CD4-positive, alpha-beta T cell treated with Interleukin-2 at 100 ng/mL for 4 hours (primary cell): ENCODE results near the gene TSHZ1.
"Not testable (repeated sequence)": the region's sequence is repeated elsewhere in the genome, so short reads cannot be mapped to it uniquely, and the experiment has no call there.

ENCODE experiments used
- DNase-seq: peaks from one replicate; pipeline ENCODE4 v3.0.0-alpha.2; 2020; ENCODE audit warnings: low spot score

Gene TSHZ1

DNA sequence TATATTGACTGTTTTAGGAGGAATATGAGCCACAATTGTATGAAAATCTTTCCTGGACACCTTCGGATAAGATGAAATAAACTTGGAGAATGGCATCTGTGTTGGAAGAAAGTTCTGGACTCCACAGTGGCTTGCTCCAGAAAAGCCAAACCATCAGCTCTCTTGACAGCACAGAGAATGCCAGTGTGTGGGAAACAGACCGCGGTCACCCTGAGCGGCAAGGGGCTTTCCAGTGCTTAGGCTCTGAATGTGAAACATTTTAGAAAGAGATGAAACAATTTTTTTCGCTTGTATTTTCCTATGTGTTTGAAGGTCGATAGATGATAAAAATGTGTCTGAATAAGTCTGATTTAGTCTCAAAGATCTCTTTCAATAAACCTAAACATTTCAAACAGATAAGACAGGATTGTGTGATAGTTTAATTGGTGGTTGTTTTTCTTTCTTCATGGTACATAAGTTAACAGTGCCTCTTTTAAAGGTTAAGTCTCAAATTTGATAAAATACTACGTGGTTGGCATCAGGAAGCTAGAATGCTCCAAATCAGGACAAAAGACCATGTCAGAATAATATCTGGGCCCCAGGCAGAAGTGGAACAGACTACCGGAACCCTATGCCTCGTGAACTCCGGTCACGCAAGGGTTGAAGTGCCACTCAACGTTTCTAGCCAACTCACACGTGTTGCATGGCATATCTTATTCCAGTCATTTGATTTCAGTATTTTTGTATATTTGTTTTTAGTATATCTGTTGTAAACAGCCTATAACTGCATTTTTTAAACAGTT, 30.6 kb upstream of the TSHZ1 start:
- no peak for DNase-seq

DNA sequence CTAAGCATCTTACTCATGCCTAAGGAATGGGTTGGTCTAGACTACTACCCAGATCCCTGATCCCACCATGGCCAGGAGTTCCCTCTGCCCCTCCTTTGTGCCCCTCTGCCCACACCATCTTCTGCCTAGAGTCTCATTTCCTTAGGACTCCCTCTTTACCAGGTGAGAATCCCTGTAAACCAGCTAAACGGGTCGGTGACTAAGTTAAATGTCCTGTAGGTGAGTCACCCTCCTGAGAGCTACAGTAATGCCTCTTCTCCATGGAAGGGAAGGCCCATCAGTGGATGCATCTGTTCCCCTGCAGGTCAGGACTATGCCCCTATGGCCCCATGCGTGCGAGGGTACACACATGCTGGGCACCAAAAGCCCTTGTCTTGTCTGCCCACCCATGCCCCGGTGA, 27.1 kb upstream of the TSHZ1 start:
- DNase-seq, result no peak

DNA sequence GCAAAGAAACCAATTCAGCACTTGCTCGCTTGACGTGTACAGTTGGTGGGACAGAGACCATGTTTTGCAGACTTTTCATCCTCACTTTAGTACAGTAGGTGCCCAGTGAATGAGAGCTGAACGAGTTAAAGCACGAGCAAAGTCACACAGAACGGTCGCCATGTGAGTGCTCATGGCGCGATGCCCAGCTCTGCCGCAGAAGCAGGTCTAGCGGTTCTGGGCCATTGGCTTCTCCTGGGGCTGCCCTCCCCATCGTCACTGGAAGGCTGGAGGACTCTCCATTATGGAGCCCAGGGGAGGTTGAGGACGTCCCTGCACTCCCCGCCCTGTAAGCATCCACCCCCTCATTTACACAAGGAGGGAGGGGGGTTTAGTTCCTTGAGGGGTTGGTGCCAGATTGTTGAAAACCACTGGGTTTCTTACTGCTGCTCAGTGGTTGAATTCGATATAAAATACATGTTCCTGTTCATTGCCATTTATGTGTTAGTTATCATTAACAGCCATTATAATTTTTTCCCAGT, 26.6 kb upstream of the TSHZ1 start:
- DNase-seq, result no peak

DNA sequence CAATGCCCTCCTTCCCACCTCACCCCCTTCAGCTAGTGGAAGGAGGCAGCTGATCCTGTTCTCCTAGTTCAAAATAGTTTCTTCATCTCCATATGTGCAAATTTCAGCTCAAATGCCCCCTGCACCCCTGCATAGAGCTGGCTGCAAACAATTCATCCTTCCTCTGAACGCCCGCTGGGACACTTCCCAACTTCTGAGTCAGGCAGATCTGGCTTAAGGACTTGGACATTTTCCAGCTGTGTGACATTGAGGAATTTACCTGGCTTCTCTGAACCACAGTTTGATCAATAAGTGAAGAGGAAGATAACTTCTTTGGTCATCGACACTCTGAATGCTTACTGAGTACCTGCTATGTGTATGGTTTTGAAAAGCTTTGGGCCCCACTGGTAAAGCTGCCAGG, 25.1 kb upstream of the TSHZ1 start:
- no peak for DNase-seq

DNA sequence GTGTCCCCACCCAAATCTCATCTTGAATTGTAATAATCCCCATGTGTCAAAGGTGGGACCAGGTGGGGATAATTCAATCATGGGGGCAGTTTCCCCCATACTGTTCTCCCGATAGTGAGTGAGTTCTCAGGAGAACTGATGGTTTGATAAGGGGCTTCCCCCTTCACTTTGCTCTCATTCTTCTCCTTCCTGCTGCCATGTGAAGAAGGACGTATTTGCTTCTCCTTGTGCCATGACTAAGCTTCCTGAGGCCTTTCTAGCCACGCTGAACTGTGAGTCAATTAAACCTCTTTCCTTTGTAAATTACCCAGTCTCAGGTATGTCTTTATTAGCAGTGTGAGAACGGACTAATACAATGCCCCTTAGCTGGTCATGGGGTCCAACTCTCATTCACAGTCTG, 22.9 kb upstream of the TSHZ1 start:
- not testable (repeated sequence) for DNase-seq

DNA sequence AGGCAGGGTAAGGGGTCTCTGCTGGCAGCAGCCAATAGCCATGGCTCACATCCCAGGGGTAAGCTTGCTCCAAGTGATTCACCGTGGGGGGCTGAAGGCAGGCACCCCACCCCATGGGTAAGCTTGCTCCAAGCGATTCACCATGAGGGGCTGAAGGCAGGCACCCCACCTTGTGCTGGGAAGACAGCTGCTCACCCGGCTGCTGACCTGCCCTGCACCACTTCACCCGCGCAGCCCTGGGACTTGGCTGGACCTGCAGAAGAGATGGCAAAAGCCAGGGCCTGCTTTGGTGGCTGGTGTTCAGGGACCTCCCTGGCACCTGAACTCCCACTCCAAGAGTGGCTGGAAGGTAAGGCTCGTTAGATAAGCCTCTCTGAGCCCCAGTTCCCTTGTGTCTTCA, 20.9 kb upstream of the TSHZ1 start:
- no peak for DNase-seq

DNA sequence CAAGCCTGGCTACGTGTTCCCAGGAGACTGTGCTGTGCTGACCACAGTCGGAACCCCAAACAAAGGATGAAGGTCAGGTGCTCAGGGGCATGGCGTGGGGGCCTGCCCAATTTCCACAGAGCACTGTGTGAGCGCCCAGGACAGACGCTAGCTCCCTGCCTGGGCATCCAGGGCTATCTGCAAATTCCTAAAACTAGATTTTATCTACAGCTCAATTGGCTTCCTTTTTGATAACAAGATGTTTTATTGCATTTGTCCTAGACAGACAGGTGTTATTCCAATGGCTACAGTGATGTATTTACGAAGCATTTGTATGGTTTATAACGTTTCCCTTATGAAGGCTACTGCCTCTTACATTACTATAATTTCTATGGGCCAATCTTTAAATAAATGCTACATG, 17.7 kb upstream of the TSHZ1 start:
- no peak for DNase-seq

DNA sequence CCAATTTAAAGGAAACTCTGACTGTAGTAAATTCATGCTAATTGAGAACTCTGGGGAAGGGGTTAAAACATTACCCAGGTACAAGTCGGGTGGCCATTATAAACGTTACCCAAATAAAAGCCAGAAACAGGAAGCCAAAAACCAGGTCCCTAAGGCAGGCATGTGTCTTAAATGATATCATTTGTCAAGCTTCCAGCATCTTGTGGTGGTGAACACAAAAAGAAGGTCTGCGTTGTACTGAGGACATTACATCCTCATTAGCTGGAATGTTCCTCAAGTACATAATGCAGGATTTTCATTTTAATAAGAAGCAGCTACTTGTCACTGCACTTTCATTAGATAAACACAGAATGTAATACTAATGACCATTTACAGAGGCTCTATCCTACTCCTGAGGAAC, 12.6 kb upstream of the TSHZ1 start:
- no peak for DNase-seq

DNA sequence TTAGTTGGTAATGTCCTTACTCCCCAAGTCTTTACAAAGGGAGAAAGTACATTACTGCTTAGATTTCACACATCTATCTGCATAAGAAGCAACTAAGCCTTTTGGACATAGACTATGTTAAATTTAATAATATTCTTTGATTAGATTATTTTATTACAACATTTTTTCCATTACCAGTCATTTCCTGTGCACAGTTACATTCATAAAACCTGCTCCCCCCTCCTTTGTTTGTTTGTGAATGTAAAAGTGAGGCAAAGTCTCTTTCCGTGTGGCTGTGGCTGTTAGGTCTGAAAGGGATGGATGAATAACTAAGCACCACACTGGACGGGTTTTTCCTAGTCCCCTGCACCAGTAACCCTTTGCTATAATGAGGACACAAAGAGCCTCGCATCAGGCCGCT, 11.3 kb upstream of the TSHZ1 start:
- no peak for DNase-seq

DNA sequence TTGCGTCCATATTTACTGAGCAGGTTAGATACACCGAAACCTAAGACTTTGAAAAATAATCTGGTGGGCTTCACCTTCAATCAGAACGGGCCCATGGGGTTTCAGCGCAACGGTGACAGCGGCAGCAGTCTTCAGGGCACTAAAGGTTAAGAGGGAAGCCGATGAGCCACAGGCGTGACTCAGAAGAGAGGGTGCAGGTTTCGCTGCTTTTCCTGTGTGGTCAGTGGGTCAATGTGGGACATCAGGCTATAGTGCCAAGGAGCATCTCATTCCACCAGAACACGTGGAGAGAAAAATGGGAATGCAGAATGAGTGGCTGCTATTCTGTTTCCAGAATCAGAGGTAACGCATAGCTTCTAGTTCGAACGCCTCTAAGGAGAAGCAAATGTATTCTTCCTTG, 10.5 kb upstream of the TSHZ1 start:
- DNase-seq, result no peak

DNA sequence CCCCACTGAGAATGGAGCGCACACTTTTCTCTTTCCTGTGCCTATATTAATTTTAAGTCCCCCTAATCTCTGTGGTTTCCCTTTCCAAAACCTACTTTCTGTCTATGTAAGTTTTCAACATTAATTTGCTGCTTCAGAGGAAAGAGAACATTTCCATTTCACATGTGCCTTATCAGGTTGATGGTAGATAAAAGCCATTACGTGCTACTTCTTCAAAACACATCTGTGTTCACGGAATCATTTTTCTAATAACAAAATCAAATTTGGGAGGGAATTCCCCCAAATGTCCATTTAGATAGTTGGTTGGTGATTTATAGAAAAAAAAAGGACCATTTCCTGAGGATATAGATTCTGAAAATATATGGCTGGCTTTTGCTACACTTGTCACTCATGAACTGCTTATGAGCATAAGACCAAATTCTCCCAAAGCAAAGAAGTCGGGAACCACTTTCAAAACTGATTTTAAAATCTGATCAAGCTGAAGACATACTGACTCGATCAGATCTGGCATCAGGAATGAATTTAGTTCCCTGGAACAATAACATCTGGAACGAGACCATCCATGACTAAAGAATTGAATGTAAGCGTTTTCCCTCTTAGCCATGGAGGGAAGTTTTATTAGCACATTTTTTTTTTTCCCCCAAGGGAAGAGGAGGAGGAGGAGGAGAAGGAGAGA, 9.9 kb upstream of the TSHZ1 start:
- DNase-seq, result no peak

DNA sequence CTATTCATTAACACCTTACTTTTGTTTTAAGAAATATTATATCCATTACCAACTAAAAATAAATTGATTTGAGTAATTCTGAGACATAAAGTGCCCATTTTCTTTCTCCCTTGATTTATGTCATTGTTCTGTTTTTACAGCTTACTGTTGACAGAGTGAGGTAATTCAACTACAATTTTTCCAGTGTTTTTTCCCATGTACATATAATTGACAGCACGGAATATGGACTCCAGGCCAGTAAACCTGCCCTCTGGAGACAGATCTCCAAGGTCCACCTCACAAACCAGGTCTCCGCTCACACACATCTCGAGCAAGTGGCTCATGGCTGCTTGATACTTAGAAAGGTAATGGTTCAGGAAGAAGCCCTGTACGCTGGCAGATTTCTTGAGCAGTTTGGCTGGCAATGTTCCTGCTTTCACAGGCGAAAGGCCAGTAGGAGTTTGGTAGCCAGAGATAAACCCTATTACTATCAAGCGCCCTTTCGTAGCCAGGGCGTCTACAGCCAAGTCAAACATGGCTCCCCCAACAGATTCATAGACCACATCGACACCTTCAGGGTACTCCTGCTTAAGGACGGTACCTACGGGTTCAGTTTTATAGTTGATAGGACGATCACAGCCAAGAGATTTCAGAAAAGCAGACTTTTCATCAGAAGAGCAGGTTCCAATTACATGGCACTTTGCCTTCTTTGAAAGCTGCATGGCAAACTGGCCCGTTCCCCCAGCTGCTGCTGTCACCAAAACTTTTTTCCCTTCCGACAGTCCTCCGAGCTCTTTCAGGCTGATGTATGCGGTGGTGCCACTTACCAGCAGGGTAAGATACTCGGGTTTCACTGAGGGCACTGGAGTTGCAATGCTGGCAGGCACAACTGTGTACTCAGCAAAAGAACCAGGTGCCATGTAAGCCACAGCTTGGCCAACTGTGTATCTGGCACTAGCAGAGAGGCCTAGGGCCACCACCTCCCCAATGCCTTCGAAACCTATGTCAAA, 9.0 kb upstream of the TSHZ1 start:
- no peak for DNase-seq

DNA sequence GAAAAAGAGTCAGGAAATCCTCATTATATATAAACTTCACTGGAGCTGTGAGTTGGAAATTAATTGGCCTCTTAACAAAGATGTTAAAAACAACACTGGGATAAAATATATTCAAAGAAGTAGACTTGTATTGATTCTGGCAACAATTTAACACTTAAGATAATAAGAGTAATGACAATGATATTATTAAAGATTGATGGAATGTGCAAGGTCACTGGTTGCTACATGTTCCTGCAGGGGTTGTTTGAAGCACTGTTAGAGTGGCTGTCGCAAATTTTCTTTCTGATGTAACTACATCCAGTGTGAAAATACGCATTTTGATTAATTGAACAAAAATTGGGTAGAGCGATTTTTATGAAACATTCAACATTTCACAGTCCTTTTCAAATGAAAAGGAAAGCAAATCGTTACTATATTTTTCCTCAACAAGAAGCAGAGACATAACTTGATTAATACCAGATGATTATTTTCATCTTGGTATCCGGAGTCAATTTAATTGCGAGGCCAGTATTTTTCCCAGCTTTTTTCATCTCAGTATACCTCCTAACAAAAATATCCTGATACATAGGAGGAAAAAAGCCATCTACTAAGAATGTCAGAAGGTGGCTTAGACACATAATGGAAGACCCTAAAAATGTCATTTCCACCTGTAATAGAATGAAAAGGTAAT, 7.8 kb upstream of the TSHZ1 start:
- no peak for DNase-seq

DNA sequence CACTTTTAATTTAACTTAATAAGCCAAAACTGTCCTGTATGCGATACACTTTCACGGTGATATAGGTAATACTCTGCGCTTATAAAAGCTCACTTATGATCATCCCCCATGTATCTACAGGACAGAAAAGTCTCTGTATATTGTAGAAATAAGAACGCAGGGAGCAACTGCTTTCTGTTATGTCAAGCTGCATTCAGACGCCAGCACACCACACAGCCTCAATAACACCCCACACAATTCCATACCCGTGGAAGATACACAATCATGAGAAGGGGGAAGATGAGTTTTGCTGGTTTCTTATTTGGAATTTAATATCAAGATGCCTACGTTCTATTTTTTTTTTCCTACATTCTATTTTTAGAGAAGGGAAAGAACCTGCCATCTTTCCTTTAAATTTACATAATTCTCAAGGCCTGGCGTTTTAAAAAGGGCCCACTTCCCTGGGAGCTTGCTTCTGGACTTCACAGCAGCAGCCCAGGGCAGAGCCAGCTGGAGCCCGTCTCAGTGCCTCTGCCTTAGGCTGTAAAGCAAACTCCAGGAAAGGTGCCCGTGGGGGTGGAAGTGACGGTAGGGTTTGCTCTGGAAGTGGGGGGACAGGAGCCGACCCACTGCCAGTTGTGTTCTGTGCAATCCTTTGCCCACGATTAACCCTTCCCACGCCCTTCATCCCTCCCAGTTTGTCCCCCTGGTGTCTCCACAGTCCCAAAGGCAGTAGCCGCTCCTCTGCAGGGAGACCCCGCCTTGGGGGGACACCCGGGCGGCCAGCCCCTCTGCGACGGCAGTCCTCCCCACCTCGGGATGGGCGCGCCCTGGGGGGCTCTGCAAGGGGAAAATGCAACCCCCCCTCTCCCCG, 7.0 kb upstream of the TSHZ1 start:
- no peak for DNase-seq

DNA sequence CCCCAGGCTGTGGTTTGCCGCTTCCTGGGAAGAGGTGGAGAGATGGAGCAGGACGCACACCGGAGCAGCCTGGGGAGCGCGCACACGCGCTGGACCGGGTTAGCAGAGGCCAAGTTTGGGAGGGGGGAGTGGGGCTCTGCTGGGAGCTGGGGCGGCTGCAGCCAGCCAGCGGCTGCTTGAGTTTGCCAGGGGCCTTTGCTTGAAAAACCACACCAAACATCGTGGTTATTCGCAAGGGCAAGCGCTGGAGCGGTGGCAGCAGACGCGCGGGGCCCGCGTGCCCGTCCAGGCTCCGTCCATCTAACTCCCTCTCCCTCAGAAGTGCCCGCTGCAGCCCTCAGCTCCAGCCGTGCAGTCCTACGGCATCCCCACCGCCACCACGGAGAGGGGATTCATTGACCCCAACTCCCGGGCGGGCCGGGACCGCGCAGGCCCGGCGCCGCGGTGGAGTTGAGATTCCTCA, 6.3 kb upstream of the TSHZ1 start:
- no peak for DNase-seq

DNA sequence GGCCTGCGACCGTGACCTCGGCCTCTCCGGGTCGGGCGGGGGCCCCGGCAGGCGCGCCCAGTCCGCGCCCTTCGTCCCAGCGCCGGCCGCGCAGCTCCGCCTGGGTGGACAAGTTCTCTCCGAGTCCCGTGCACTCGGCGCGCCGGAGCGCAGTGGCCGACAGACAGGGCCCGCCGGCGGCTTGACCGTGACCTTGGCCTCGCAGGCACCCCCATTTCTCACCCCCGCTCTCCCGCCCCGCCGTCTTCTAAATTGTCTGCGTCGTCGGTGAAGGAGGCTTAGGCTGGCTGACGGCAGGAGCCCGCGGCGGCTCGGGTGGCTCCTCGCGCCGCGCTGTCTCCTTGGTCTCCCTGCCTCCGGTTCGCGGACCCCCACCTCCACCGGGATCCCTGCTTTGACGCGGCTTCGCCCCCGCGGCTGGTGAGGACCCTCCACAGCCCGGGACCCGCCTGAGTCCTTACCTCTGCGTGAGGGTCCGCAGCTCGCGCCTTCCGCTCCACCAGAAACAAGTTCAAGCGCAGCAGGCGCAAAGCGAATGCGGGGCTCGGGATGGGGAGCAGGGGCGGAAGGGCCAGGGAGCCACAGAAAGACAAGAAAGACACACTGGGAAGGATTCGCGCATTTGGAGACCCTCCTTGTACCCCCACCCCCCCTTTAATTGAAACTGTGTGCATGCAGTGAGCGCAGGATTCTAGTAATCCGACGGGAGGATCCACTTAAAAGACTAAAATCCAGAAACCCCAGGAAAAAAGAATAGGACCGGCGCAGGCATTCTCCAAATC, 5.7 kb upstream of the TSHZ1 start:
- no peak for DNase-seq

DNA sequence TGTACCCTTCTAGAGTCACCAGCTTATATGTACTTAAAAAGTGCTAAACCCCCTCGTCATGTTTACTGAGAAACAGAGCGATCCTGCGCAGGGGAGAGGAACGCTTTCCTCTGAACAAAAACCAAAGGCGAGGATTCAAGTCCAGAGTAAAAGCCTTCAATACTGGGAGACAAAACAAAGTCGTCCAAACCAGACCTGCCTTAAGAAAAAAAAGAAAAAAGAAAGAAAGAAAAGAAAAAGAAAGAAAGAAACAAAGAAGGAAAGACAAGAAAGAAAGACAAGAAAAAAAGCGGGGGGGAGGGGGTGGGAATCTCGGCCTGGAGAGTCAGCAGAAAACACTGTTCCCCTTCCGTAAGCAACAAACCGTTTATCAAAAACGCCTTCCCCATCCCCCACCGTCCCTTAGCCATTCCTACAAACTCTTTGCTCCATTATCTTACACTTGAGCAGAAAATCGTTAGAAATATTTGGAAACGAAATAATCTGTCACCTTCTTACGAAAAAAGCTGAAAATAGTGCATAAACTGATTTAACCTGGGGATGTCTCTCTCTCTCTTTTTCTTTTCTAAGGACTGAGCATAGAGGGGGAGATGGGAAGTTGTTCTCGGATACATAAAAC, 5.0 kb upstream of the TSHZ1 start:
- no peak for DNase-seq

DNA sequence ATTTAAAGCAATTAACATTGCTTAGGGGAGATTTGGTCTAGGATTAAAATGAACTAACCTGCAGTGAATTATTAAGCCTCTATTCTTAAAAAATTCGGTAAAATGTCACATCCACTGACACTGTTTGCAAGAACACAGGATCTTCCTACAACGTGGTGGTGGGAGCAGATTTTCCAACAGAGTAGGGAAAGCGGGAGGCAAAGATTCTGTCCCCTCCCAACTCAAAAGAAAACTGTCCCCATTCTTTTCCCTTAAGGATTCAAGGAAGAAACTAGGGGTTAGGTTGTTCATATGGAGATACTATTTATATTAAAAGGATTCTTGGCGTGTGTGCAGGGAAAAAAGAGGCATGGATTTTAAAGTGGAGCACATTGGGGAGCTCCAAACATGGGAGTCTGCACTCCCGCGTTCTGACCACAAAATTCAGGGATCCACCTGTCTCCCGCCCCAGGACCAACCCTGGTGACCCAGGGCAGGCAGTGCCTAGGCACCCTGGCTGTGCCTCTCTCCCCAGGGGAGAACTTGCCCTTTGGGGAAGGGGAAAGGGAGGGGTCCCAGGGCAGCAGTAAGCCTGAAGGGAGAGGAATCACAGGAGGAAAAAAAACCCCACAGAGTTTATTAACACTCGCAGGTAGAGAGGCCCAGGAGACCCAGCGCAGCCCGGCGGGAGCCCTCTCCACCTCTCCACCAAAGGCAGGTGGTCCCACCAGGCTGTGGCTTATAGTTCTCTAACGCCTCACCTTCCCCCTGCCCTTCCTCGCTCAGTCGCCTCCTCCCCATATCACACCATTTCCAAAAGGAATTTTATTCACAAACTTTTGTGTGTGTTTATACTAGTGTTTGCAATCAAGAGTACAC, 3.9 kb upstream of the TSHZ1 start:
- DNase-seq, result no peak
